GM23338 (cell line): ENCODE measurements around the gene C14orf180. TPM values are rescaled to one million over a fixed set of nuclear protein-coding genes. Genes with fewer than 3 reads are reported as not detected.

Experiments
- ATAC-seq: fragments of 200-7000 bp; cut with Tn5 transposase; 3 replicates; pipeline ENCODE4 v1.9.1; 2020
- DNase-seq: peaks from one replicate; pipeline ENCODE4 v3.0.0-alpha.2; 2015; ENCODE audit warnings: low spot score
- H2AFZ ChIP-seq: fragments of 200-600 bp; sonication (generic); 2 replicates; pipeline ENCODE4 v1.8.0; 2016; ENCODE audit warnings: antibody characterized with exemption, mild to moderate bottlenecking, moderate library complexity
- H3F3A ChIP-seq: fragments of 200-600 bp; sonication (generic); replicated peaks from 2 replicates; pipeline ENCODE4 v1.8.0; 2017; ENCODE audit warnings: antibody characterized with exemption, mixed run types, low read depth
- H3K27ac ChIP-seq: fragments of 200-600 bp; sonication (generic); 2 replicates; pipeline ENCODE4 v1.6.1; 2016; ENCODE audit warnings: low read depth
- H3K27me3 ChIP-seq: fragments of 200-600 bp; sonication (generic); 2 replicates; pipeline ENCODE4 v1.8.0; 2016; ENCODE audit warnings: mild to moderate bottlenecking, mixed run types, moderate library complexity; ENCODE audit not compliant: insufficient read depth
- H3K36me3 ChIP-seq: fragments of 200-600 bp; sonication (generic); 2 replicates; pipeline ENCODE4 v1.8.0; 2016; ENCODE audit warnings: mild to moderate bottlenecking; ENCODE audit not compliant: insufficient read depth
- H3K4me1 ChIP-seq: fragments of 200-600 bp; sonication (generic); 2 replicates; pipeline ENCODE4 v1.8.0; 2016; ENCODE audit warnings: mild to moderate bottlenecking, moderate library complexity; ENCODE audit not compliant: insufficient read depth
- H3K4me2 ChIP-seq: fragments of 200-600 bp; sonication (generic); 2 replicates; pipeline ENCODE4 v1.7.1; 2017; ENCODE audit warnings: mixed run types
- H3K4me3 ChIP-seq: fragments of 200-600 bp; sonication (generic); 2 replicates; pipeline ENCODE4 v1.6.1; 2016; ENCODE audit warnings: mixed run types
- H3K79me2 ChIP-seq: fragments of 200-600 bp; sonication (generic); replicated peaks from 2 replicates; pipeline ENCODE4 v1.8.0; 2017; ENCODE audit warnings: mild to moderate bottlenecking; ENCODE audit not compliant: insufficient read depth
- H3K9me2 ChIP-seq: fragments of 200-600 bp; sonication (generic); 2 replicates; pipeline ENCODE4 v1.8.0; 2017; ENCODE audit not compliant: insufficient read depth
- H4K20me1 ChIP-seq: fragments of 200-600 bp; sonication (generic); replicated peaks from 2 replicates; pipeline ENCODE4 v1.8.0; 2017; ENCODE audit warnings: mild to moderate bottlenecking; ENCODE audit not compliant: insufficient read depth
- H3K27ac Mint-ChIP-seq: 2 replicates; pipeline ENCODE4 v1.8.0; 2020; ENCODE audit warnings: inconsistent platforms, mild to moderate bottlenecking, moderate library complexity, mixed read lengths
- H3K27me3 Mint-ChIP-seq: 3 replicates; pipeline ENCODE4 v1.8.0; 2022; ENCODE audit warnings: low read depth, mild to moderate bottlenecking, moderate library complexity, mixed read lengths, inconsistent platforms; ENCODE audit not compliant: insufficient read depth, poor library complexity
- H3K36me3 Mint-ChIP-seq: 3 replicates; pipeline ENCODE4 v1.8.0; 2021; ENCODE audit warnings: low read depth, mild to moderate bottlenecking, inconsistent platforms, moderate library complexity, mixed read lengths
- H3K4me1 Mint-ChIP-seq: 3 replicates; pipeline ENCODE4 v1.8.0; 2020; ENCODE audit warnings: mild to moderate bottlenecking, inconsistent platforms, mixed read lengths
- H3K4me3 Mint-ChIP-seq: 3 replicates; pipeline ENCODE4 v1.8.0; 2021; ENCODE audit warnings: moderate library complexity, mild to moderate bottlenecking, inconsistent platforms, mixed read lengths
- H3K9me3 Mint-ChIP-seq: 3 replicates; pipeline ENCODE4 v1.8.0; 2020; ENCODE audit warnings: moderate library complexity, mild to moderate bottlenecking, inconsistent platforms, mixed read lengths
- CTCF ChIP-seq, 2 experiments: fragments of 200-600 bp in 1 of 2; sonication (generic) in 1 of 2; conservative IDR thresholded peaks; 2 replicates each; pipeline versions ENCODE4 v1.5.1 to v1.6.1; 2016 to 2017; ENCODE audit warnings: antibody characterized with exemption in 2 of 2, low read depth in 2 of 2, mild to moderate bottlenecking in 2 of 2, moderate library complexity in 1 of 2
- EZH2 ChIP-seq: fragments of 200-600 bp; sonication (generic); IDR thresholded peaks from one replicate; pipeline ENCODE4 v1.8.0; 2017; ENCODE audit warnings: antibody characterized with exemption, mild to moderate bottlenecking, low read depth; ENCODE audit not compliant: unreplicated experiment
- JUNB ChIP-seq: IDR thresholded peaks from one replicate; pipeline ENCODE4 v1.6.1; 2016; ENCODE audit warnings: antibody characterized with exemption; ENCODE audit not compliant: unreplicated experiment
- STAT1 ChIP-seq: IDR thresholded peaks from one replicate; pipeline ENCODE4 v1.6.1; 2016; ENCODE audit warnings: antibody characterized with exemption; ENCODE audit not compliant: unreplicated experiment
- ZNF331 ChIP-seq: fragments of 250-450 bp; sonication (Bioruptor Pico); IDR thresholded peaks from 2 replicates; pipeline ENCODE4 v1.5.0; 2020; ENCODE audit warnings: low read depth, mild to moderate bottlenecking, moderate library complexity
- polyA plus RNA-seq: library from polyadenylated mRNA; unstranded; fragments of >200 nt; fragmentation: Nextera tagmentation; extraction: Ambion mirVana; gene quantifications from 2 replicates; pipeline ENCODE4 v1.2.1, GENCODE V29; 2016
- total RNA-seq: library from RNA; depleted of rRNA; stranded (reverse); fragments of >200 nt; shearing (Covaris generic); gene quantifications from 2 replicates; pipeline ENCODE4 v1.2.3, GENCODE V29; 2014
- TF ChIP-seq, protein P1 (sequence below): IDR thresholded peaks from one replicate; pipeline ENCODE4 v1.6.1; 2018; ENCODE audit warnings: antibody characterized with exemption; ENCODE audit not compliant: unreplicated experiment
- TF ChIP-seq, protein P2 (sequence below): fragments of 250-450 bp; sonication (Bioruptor Pico); IDR thresholded peaks from 2 replicates; pipeline ENCODE4 v1.5.0; 2020; ENCODE audit warnings: mild to moderate bottlenecking, moderate library complexity

Gene C14orf180
- total and polyA plus RNA-seq, 2 experiments from 2014 or later, result not detected

DNA sequence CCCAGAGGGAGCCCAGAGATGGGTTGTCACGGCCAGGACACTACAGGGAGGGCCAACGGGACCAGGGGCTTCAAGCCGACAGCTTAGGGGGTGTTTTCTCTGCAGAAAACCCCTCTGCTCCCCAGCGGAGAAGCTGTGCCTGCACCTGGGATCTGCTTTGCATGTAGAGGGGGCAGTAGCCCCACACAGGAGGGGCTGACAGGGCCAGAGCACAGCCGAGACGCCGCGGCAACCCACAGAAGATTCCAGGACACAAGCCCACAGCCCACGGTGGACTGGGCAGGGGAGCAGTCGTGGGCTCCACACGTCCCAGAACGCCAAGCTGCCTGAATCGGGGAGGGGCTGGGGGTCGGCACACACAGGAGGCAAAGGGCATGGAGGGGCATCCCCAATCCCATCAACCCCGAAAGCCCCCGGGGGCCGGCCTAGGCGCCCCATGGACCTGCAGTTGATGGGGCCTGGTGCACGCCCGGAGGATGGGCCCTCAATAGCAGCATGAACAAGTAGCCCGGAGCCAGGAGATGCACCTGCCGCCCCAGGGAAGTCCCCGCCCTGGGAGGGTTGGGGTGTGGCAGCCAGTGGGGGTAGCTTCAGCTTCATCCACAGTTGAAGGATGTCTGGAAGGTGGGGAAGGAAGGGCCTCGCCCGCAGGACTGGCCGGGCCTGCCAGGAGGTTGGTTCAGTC lies 55.5 kb downstream of the C14orf180 start:
- Histone ChIP-seq H3K4me1 (no peaks in the 10 kb centered on the region), H2AFZ (no peak overlapping the region), H3K79me2 (no peaks in the 10 kb centered on the region), H4K20me1 (no peaks in the 10 kb centered on the region), H3K27ac (no peak overlapping the region), H3K36me3 (no peaks in the 10 kb centered on the region), H3K27me3 (no peaks in the 10 kb centered on the region), H3F3A (no peaks in the 10 kb centered on the region), H3K4me3 (no peak overlapping the region), H3K4me2 (no peak overlapping the region), H3K9me2 (no peaks in the 10 kb centered on the region)
- H3K36me3 Mint-ChIP-seq, result no peaks in the 10 kb centered on the region
- no peak for TF ChIP-seq CTCF (conservative IDR thresholded peaks at IDR 0.05; ENCODE audit: low read depth in 2 of 2)
- TF ChIP-seq JUNB, result no peak
- TF ChIP-seq, protein P1, sequence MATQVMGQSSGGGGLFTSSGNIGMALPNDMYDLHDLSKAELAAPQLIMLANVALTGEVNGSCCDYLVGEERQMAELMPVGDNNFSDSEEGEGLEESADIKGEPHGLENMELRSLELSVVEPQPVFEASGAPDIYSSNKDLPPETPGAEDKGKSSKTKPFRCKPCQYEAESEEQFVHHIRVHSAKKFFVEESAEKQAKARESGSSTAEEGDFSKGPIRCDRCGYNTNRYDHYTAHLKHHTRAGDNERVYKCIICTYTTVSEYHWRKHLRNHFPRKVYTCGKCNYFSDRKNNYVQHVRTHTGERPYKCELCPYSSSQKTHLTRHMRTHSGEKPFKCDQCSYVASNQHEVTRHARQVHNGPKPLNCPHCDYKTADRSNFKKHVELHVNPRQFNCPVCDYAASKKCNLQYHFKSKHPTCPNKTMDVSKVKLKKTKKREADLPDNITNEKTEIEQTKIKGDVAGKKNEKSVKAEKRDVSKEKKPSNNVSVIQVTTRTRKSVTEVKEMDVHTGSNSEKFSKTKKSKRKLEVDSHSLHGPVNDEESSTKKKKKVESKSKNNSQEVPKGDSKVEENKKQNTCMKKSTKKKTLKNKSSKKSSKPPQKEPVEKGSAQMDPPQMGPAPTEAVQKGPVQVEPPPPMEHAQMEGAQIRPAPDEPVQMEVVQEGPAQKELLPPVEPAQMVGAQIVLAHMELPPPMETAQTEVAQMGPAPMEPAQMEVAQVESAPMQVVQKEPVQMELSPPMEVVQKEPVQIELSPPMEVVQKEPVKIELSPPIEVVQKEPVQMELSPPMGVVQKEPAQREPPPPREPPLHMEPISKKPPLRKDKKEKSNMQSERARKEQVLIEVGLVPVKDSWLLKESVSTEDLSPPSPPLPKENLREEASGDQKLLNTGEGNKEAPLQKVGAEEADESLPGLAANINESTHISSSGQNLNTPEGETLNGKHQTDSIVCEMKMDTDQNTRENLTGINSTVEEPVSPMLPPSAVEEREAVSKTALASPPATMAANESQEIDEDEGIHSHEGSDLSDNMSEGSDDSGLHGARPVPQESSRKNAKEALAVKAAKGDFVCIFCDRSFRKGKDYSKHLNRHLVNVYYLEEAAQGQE, result no peak
- TF ChIP-seq STAT1, result no peak
- TF ChIP-seq ZNF331, result no peak
- DNase-seq (no peak), ATAC-seq (no peak)
- H3K4me1 Mint-ChIP-seq, result no peaks in the 10 kb centered on the region
- peaks cover 4% of the 10 kb centered on the region for H3K27me3 Mint-ChIP-seq
- no peak overlapping the region for H3K27ac Mint-ChIP-seq
- no peaks in the 10 kb centered on the region; the same call in 2 of the 3 replicates for H3K9me3 Mint-ChIP-seq
- H3K4me3 Mint-ChIP-seq, result no peak overlapping the region

- Mint-ChIP-seq H3K27me3 (peaks cover 4% of the 10 kb centered on the region), H3K4me1 (no peaks in the 10 kb centered on the region)
- ATAC-seq, result no peak
Measured at GRCh38 chr14:104635717-104636116, 56.2 kb downstream of the C14orf180 start.

More at GRCh38 chr14:104635717-104636116, 56.2 kb downstream of the C14orf180 start:
- TF ChIP-seq ZNF331 (no peak), EZH2 (no peak)
- TF ChIP-seq, protein P2, sequence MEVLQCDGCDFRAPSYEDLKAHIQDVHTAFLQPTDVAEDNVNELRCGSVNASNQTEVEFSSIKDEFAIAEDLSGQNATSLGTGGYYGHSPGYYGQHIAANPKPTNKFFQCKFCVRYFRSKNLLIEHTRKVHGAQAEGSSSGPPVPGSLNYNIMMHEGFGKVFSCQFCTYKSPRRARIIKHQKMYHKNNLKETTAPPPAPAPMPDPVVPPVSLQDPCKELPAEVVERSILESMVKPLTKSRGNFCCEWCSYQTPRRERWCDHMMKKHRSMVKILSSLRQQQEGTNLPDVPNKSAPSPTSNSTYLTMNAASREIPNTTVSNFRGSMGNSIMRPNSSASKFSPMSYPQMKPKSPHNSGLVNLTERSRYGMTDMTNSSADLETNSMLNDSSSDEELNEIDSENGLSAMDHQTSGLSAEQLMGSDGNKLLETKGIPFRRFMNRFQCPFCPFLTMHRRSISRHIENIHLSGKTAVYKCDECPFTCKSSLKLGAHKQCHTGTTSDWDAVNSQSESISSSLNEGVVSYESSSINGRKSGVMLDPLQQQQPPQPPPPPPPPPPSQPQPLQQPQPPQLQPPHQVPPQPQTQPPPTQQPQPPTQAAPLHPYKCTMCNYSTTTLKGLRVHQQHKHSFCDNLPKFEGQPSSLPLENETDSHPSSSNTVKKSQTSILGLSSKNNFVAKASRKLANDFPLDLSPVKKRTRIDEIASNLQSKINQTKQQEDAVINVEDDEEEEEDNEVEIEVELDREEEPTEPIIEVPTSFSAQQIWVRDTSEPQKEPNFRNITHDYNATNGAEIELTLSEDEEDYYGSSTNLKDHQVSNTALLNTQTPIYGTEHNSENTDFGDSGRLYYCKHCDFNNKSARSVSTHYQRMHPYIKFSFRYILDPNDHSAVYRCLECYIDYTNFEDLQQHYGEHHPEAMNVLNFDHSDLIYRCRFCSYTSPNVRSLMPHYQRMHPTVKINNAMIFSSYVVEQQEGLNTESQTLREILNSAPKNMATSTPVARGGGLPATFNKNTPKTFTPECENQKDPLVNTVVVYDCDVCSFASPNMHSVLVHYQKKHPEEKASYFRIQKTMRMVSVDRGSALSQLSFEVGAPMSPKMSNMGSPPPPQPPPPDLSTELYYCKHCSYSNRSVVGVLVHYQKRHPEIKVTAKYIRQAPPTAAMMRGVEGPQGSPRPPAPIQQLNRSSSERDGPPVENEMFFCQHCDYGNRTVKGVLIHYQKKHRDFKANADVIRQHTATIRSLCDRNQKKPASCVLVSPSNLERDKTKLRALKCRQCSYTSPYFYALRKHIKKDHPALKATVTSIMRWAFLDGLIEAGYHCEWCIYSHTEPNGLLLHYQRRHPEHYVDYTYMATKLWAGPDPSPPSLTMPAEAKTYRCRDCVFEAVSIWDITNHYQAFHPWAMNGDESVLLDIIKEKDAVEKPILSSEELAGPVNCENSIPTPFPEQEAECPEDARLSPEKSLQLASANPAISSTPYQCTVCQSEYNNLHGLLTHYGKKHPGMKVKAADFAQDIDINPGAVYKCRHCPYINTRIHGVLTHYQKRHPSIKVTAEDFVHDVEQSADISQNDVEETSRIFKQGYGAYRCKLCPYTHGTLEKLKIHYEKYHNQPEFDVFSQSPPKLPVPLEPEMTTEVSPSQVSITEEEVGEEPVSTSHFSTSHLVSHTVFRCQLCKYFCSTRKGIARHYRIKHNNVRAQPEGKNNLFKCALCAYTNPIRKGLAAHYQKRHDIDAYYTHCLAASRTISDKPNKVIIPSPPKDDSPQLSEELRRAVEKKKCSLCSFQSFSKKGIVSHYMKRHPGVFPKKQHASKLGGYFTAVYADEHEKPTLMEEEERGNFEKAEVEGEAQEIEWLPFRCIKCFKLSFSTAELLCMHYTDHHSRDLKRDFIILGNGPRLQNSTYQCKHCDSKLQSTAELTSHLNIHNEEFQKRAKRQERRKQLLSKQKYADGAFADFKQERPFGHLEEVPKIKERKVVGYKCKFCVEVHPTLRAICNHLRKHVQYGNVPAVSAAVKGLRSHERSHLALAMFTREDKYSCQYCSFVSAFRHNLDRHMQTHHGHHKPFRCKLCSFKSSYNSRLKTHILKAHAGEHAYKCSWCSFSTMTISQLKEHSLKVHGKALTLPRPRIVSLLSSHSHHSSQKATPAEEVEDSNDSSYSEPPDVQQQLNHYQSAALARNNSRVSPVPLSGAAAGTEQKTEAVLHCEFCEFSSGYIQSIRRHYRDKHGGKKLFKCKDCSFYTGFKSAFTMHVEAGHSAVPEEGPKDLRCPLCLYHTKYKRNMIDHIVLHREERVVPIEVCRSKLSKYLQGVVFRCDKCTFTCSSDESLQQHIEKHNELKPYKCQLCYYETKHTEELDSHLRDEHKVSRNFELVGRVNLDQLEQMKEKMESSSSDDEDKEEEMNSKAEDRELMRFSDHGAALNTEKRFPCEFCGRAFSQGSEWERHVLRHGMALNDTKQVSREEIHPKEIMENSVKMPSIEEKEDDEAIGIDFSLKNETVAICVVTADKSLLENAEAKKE, result no peak
- Mint-ChIP-seq H3K36me3 (no peaks in the 10 kb centered on the region), H3K9me3 (no peaks in the 10 kb centered on the region), H3K27ac (no peak overlapping the region), H3K4me3 (no peak overlapping the region)
- Histone ChIP-seq H3K9me2 (no peaks in the 10 kb centered on the region), H3F3A (no peaks in the 10 kb centered on the region), H3K4me3 (no peak overlapping the region), H3K4me2 (no peak overlapping the region), H3K79me2 (no peaks in the 10 kb centered on the region), H3K27ac (no peak overlapping the region), H3K4me1 (no peaks in the 10 kb centered on the region), H3K36me3 (no peaks in the 10 kb centered on the region), H4K20me1 (no peaks in the 10 kb centered on the region), H2AFZ (no peak overlapping the region), H3K27me3 (no peaks in the 10 kb centered on the region)
- DNase-seq, result no peak
